ENCODE results near the gene ITGAD. TPM values are rescaled to one million over a fixed set of nuclear protein-coding genes. Genes with fewer than 3 reads are reported as not detected.

ITGAD gene
- total and polyA plus RNA-seq, 2 of the 8 experiments (the other 6 are each of a cell fraction or from before 2014, with no cell fraction given), result 0.06 TPM; not detected in 1

- H2AFZ ChIP-seq (ENCODE audit: low read length), result no peak overlapping the region
- no peaks in the 10 kb centered on the region for H3K23me2 ChIP-seq (ENCODE audit: low read depth, low read length)
- H2BK12ac ChIP-seq (ENCODE audit: low read depth, low read length), result no peak overlapping the region
- H3K36me3 ChIP-seq (ENCODE audit: control insufficient read depth in 2 of 4, insufficient read depth in 4 of 4, low read length in 3 of 4), result no peaks in the 10 kb centered on the region
- H2BK20ac ChIP-seq (ENCODE audit: low read length), result no peak overlapping the region
- no peaks in the 10 kb centered on the region for H3K27me3 ChIP-seq (replicated peaks in 1 of 4; ENCODE audit: control insufficient read depth in 3 of 4, extremely low read depth in 1 of 4, insufficient read depth in 3 of 4, low read length in 3 of 4)
- no peaks in the 10 kb centered on the region for H3K9me3 ChIP-seq (ENCODE audit: insufficient read depth in 2 of 2, low read depth in 1 of 2, low read length in 1 of 2)
- no peak for DNase-seq (ENCODE audit: low read depth in 1 of 2, low spot score in 2 of 2)
- no peak overlapping the region for H3K4me2 ChIP-seq (ENCODE audit: insufficient read depth in 1 of 2, low read depth in 2 of 2, low read length in 2 of 2)
- H2BK15ac ChIP-seq (ENCODE audit: low read length), result no peak overlapping the region
- H3K27ac ChIP-seq (ENCODE audit: low read depth, low read length), result no peak overlapping the region
- no peak overlapping the region for H2BK5ac ChIP-seq (ENCODE audit: low read depth, low read length)
- H3K4me1 ChIP-seq (replicated peaks in 1 of 4; ENCODE audit: control insufficient read depth in 3 of 4, insufficient read depth in 4 of 4, low read length in 3 of 4), result no peaks in the 10 kb centered on the region
- H3K18ac ChIP-seq (ENCODE audit: extremely low read depth, low read length), result no peak overlapping the region
- H2AK5ac ChIP-seq (ENCODE audit: low read depth, low read length), result no peak overlapping the region
- 93% methylated on average over 19 of the region's 21 CpGs; no CpG with 5 or more reads in 1 of the 2 experiments for WGBS, 2 experiments (ENCODE audit: extremely low coverage in 1 of 2, insufficient coverage in 1 of 2, insufficient read length in 1 of 2, insufficient replicate concordance in 2 of 2, low coverage in 1 of 2, low lambda C conversion rate in 2 of 2, missing lambda C conversion rate in 1 of 2)
- no peak overlapping the region for H3K14ac ChIP-seq (ENCODE audit: insufficient read length)
- no peak for FAIRE-seq
- no peak overlapping the region for H3K4ac ChIP-seq (replicated peaks; ENCODE audit: insufficient read length, low read depth, low read length)
- H3K79me1 ChIP-seq (ENCODE audit: low read depth, low read length), result no peaks in the 10 kb centered on the region
- H3K79me2 ChIP-seq (ENCODE audit: control insufficient read depth in 1 of 2, insufficient read depth in 2 of 2, low read length in 2 of 2), result no peaks in the 10 kb centered on the region
- H3K9ac ChIP-seq (replicated peaks in 1 of 4; ENCODE audit: extremely low read depth in 1 of 4, low read depth in 3 of 4, low read length in 3 of 4), result no peak overlapping the region
- ChIA-PET POLR2A (ENCODE audit: partially characterized antibody) (no interaction called here), CTCF (ENCODE audit: partially characterized antibody) (interaction anchor here (0.8 kb wide), 1 partner anchor 15 kb away, joined by 4 read pairs; no protein-coding TSS in a partner anchor)
- H3K23ac ChIP-seq (ENCODE audit: insufficient read length), result no peak overlapping the region
- no peak overlapping the region for H4K5ac ChIP-seq (ENCODE audit: insufficient read length, low read depth, low read length)
- H4K91ac ChIP-seq (replicated peaks; ENCODE audit: insufficient read length, low read length), result no peak overlapping the region
- H2BK120ac ChIP-seq (replicated peaks; ENCODE audit: low read depth, low read length), result no peak overlapping the region
- no peak overlapping the region for H3K56ac ChIP-seq (replicated peaks; ENCODE audit: insufficient read length, low read depth, low read length)
- no peak overlapping the region for H3K4me3 ChIP-seq (ENCODE audit: extremely low read depth in 1 of 4, insufficient read depth in 2 of 4, low read depth in 3 of 4, low read length in 4 of 4)
- H4K20me1 ChIP-seq (replicated peaks in 1 of 2; ENCODE audit: control insufficient read depth in 1 of 2, insufficient read depth in 2 of 2, low read length in 2 of 2), result no peaks in the 10 kb centered on the region
- peak overlapping the region; percentile 14; the same call in 1 of the 2 replicates for H4K8ac ChIP-seq (ENCODE audit: extremely low read depth, insufficient read depth, low read length)
- TF ChIP-seq POU5F1 (IDR thresholded peaks at IDR 0.05; ENCODE audit: low read depth, low read length) (no peak), CEBPB (IDR thresholded peaks at IDR 0.05; ENCODE audit: low read depth, low read length) (no peak), MAFK (IDR thresholded peaks at IDR 0.05; ENCODE audit: low read depth, low read length) (no peak), SRF (IDR thresholded peaks at IDR 0.05; ENCODE audit: low read depth, low read length) (no peak), ZNF274 (IDR thresholded peaks at IDR 0.05; ENCODE audit: borderline replicate concordance, extremely low read depth, low read length) (no peak), JUND (IDR thresholded peaks at IDR 0.05; ENCODE audit: low read length) (no peak), TCF12 (IDR thresholded peaks at IDR 0.05; ENCODE audit: low read depth, low read length) (no peak), CBX8 (IDR thresholded peaks at IDR 0.05; ENCODE audit: borderline replicate concordance, low read depth, low read length) (no peak), MAX (IDR thresholded peaks at IDR 0.05) (no peak), SP2 (IDR thresholded peaks at IDR 0.05; ENCODE audit: low read length) (no peak), CTBP2 (IDR thresholded peaks at IDR 0.05; ENCODE audit: borderline replicate concordance, insufficient read depth, insufficient read length, low read length) (no peak), RAD21 (IDR thresholded peaks at IDR 0.05 in 1 of 2, conservative IDR thresholded peaks at IDR 0.05 in 1 of 2; ENCODE audit: low read depth in 2 of 2, low read length in 2 of 2) (no peak), KDM1A (IDR thresholded peaks at IDR 0.05; ENCODE audit: borderline replicate concordance, low read length) (no peak)
Observed at GRCh38 chr16:31403590-31404352, 10.6 kb downstream of the ITGAD start.

Data from H1 (cell line).